Fibroblast of mammary gland (primary cell): ENCODE results near the gene PLXNA4.

Experiments used
- DNase-seq: peaks from one replicate; pipeline ENCODE4 v3.0.0-alpha.2; 2010; ENCODE audit warnings: low read depth
- H3K4me3 ChIP-seq: 2 replicates; pipeline ENCODE4 v1.5.1; 2011; ENCODE audit warnings: low read depth, mild to moderate bottlenecking, low read length, moderate library complexity; ENCODE audit not compliant: control insufficient read depth
- CTCF ChIP-seq: conservative IDR thresholded peaks from 2 replicates; pipeline ENCODE4 v1.5.1; 2011; ENCODE audit warnings: low read depth, low read length, inconsistent platforms; ENCODE audit not compliant: control insufficient read depth, insufficient read depth

Gene PLXNA4

GRCh38 chr7:132614428-132615318, 38.4 kb upstream of the PLXNA4 start:
- TF ChIP-seq CTCF = peak; percentile 20
- H3K4me3 ChIP-seq = peak overlapping the region; percentile 29
- peak; percentile 23 for DNase-seq

- no peak for TF ChIP-seq CTCF
- no peak for DNase-seq
- no peak overlapping the region for H3K4me3 ChIP-seq
Observed at GRCh38 chr7:132613737-132614136, 37.5 kb upstream of the PLXNA4 start.

- no peak for DNase-seq
- no peak overlapping the region for H3K4me3 ChIP-seq
Observed at GRCh38 chr7:132610995-132611394, 34.7 kb upstream of the PLXNA4 start.

GRCh38 chr7:132609906-132610520, 33.7 kb upstream of the PLXNA4 start:
- no peak overlapping the region for H3K4me3 ChIP-seq
- TF ChIP-seq CTCF = no peak
- DNase-seq = no peak

More at GRCh38 chr7:132610995-132611394, 34.7 kb upstream of the PLXNA4 start:
- TF ChIP-seq CTCF = no peak

GRCh38 chr7:132609222-132609621, 33.0 kb upstream of the PLXNA4 start:
- no peak for TF ChIP-seq CTCF
- DNase-seq = no peak
- no peak overlapping the region for H3K4me3 ChIP-seq

- no peak for DNase-seq
- TF ChIP-seq CTCF = no peak
- H3K4me3 ChIP-seq = no peak overlapping the region
Observed at GRCh38 chr7:132608523-132608922, 32.3 kb upstream of the PLXNA4 start.

- DNase-seq = no peak
- no peak for TF ChIP-seq CTCF
- H3K4me3 ChIP-seq = no peak overlapping the region
Observed at GRCh38 chr7:132607656-132608055, 31.4 kb upstream of the PLXNA4 start.
